ENCODE data around the gene SLC45A1. TPM values are rescaled to one million over a fixed set of nuclear protein-coding genes. Genes with fewer than 3 reads are reported as not detected.
A peak's percentile ranks its signal among the peaks of the same experiment; 100 is the strongest.

SLC45A1 gene
- total and polyA plus RNA-seq, 9 donors = 0.70 to 7.2 (median 4.5) TPM

- DNase-seq = peak in 1 of 5 donors; percentile 25
- WGBS, 3 donors = 91 to 94% (median 92%) methylated on average over 27 of the region's 27 CpGs
- TF ChIP-seq CTCF (IDR thresholded peaks at IDR 0.05) = no peak
- TF ChIP-seq EP300 (IDR thresholded peaks at IDR 0.05) = no peak
- no peak for TF ChIP-seq POLR2A (IDR thresholded peaks at IDR 0.05)
- Histone ChIP-seq H3K36me3 (no peaks in the 10 kb centered on the region), H3K9me3 (no peaks in the 10 kb centered on the region), H3K27ac (no peak overlapping the region), H3K4me1 (ENCODE audit: insufficient read depth) (peaks cover 15% of the 10 kb centered on the region), H3K27me3 (no peaks in the 10 kb centered on the region), H3K4me3 (no peak overlapping the region)
- intact Hi-C loops (cut with DNase I) = loop anchor here in 1 of 4 donors (10.0 kb wide), 1 partner anchor 48 kb away; no protein-coding TSS in a partner anchor
Observed at GRCh38 chr1:8356256-8357209, 38.6 kb downstream of the SLC45A1 start.

GRCh38 chr1:8357329-8358101 is 39.6 kb downstream of the SLC45A1 start:
- Histone ChIP-seq H3K36me3 (no peaks in the 10 kb centered on the region), H3K9me3 (no peaks in the 10 kb centered on the region), H3K27ac (no peak overlapping the region), H3K4me3 (no peak overlapping the region), H3K27me3 (no peaks in the 10 kb centered on the region), H3K4me1 (ENCODE audit: insufficient read depth) (peaks cover 8% of the 10 kb centered on the region)
- DNase-seq = no peak
- WGBS, 3 donors = 70 to 75% (median 74%) methylated on average over 14 of the region's 14 CpGs
- intact Hi-C loops (cut with DNase I) = loop anchor here in 1 of 4 donors (10.0 kb wide), 1 partner anchor 47 kb away; no protein-coding TSS in a partner anchor
- no peak for TF ChIP-seq POLR2A (IDR thresholded peaks at IDR 0.05)
- no peak for TF ChIP-seq EP300 (IDR thresholded peaks at IDR 0.05)
- no peak for TF ChIP-seq CTCF (IDR thresholded peaks at IDR 0.05)

- DNase-seq = peak in 2 of 5 donors; percentile 31 to 41
- H3K9me3 ChIP-seq = no peaks in the 10 kb centered on the region
- TF ChIP-seq EP300 (IDR thresholded peaks at IDR 0.05) = no peak
- TF ChIP-seq POLR2A (IDR thresholded peaks at IDR 0.05) = no peak
- TF ChIP-seq CTCF (IDR thresholded peaks at IDR 0.05) = no peak
- no peak overlapping the region for H3K4me3 ChIP-seq
- WGBS, 3 donors = 89 to 93% (median 91%) methylated on average over 46 of the region's 46 CpGs
- no peaks in the 10 kb centered on the region for H3K36me3 ChIP-seq
- H3K4me1 ChIP-seq (ENCODE audit: insufficient read depth) = peaks cover 3% of the 10 kb centered on the region
- no peaks in the 10 kb centered on the region for H3K27me3 ChIP-seq
- intact Hi-C loops (cut with DNase I) = loop anchor here in 1 of 4 donors (10.0 kb wide), 1 partner anchor 46 kb away; no protein-coding TSS in a partner anchor
- no peak overlapping the region for H3K27ac ChIP-seq
Observed at GRCh38 chr1:8358241-8358896, 40.5 kb downstream of the SLC45A1 start.
